Transverse colon (tissue), 3 donors: ENCODE measurements around the gene PROM1.

Experiments
- CTCF ChIP-seq, 5 experiments: fragments of 200-600 bp in 3 of 5; fragments of 450-650 bp in 2 of 5; sonication (generic) in 3 of 5; IDR thresholded peaks; 1 replicate in 2 of 5; 2 replicates in 3 of 5; pipeline ENCODE4 v1.5.1; 2016 to 2017; ENCODE audit warnings: antibody characterized with exemption in 5 of 5, inconsistent platforms in 3 of 5, mild to moderate bottlenecking in 2 of 5, moderate library complexity in 1 of 5
- EP300 ChIP-seq: sonication (generic); formaldehyde crosslinking; IDR thresholded peaks from one replicate; pipeline ENCODE4 v1.6.1; 2017; ENCODE audit warnings: antibody characterized with exemption, low read depth
- POLR2A ChIP-seq: fragments of 450-650 bp; IDR thresholded peaks from one replicate; pipeline ENCODE4 v1.6.1; 2016; ENCODE audit warnings: antibody characterized with exemption, mild to moderate bottlenecking, moderate library complexity

GRCh38 chr4:15953625-15954024, 130.2 kb downstream of the PROM1 start:
- no peak for TF ChIP-seq POLR2A
- TF ChIP-seq CTCF (IDR thresholded peaks at IDR 0.05) = no peak
- no peak for TF ChIP-seq EP300
